Esophagus squamous epithelium (tissue), 5 donors: ENCODE measurements around the gene PFKP. TPM values are rescaled to one million over a fixed set of nuclear protein-coding genes. Genes with fewer than 3 reads are reported as not detected.

ENCODE experiments used
- DNase-seq: peaks from one replicate; lab custom pipeline; 2025; lab: John Stamatoyannopoulos, UW
- H3K27ac ChIP-seq, 4 donors: fragments of 200-600 bp; sonication (generic); one replicate each; pipeline ENCODE4 v1.5.1; 2016 to 2019; ENCODE audit warnings: mild to moderate bottlenecking in 1 of 4
- H3K27me3 ChIP-seq, 4 donors: fragments of 200-600 bp; sonication (generic); 1 replicate in 3 of 4; 2 replicates in 1 of 4; pipeline versions ENCODE4 v1.5.1 to v1.6.0; 2017 to 2021; ENCODE audit warnings: antibody characterized with exemption in 1 of 4
- H3K36me3 ChIP-seq, 3 donors: fragments of 200-600 bp; sonication (generic); one replicate each; pipeline ENCODE4 v1.5.1; 2016 to 2019
- H3K4me1 ChIP-seq, 3 donors: fragments of 200-600 bp; sonication (generic); one replicate each; pipeline ENCODE4 v1.5.1; 2017 to 2019
- H3K4me3 ChIP-seq, 4 donors: fragments of 200-600 bp; sonication (generic); 1 replicate in 3 of 4; 2 replicates in 1 of 4; pipeline ENCODE4 v1.5.1; 2016 to 2019; ENCODE audit warnings: mild to moderate bottlenecking in 2 of 4, moderate library complexity in 1 of 4
- H3K9me3 ChIP-seq, 3 donors: fragments of 200-600 bp; sonication (generic); one replicate each; pipeline ENCODE4 v1.5.1; 2016 to 2019
- POLR2A ChIP-seq, 4 donors: fragments of 450-650 bp; IDR thresholded peaks; one replicate each; pipeline ENCODE4 v1.6.1; 2017; ENCODE audit warnings: antibody characterized with exemption in 4 of 4, mild to moderate bottlenecking in 4 of 4, moderate library complexity in 3 of 4
- WGBS, 2 donors: methylation state at CpG; one replicate each; pipeline ENCODE4 v1.1.5; 2018; 5-methylcytosine and 5-hydroxymethylcytosine counted together
- intact Hi-C: fragments of 100-400 bp; cut with DNase I; formaldehyde crosslinking; loops from one replicate; pipeline ENCODE4 v1.15.0; 2022
- total RNA-seq, 4 donors: library from RNA; depleted of rRNA; stranded (reverse); fragments of >200 nt; gene quantifications; one replicate each; pipeline ENCODE4 v1.1.0, GENCODE V29; 2016
- TF ChIP-seq, protein P1 (sequence below), 6 experiments: fragments of 450-650 bp in 4 of 6; fragments of 200-600 bp in 2 of 6; sonication (generic) in 2 of 6; IDR thresholded peaks; one replicate each; pipeline ENCODE4 v1.5.1; 2016 to 2019; ENCODE audit warnings: antibody characterized with exemption in 6 of 6, mild to moderate bottlenecking in 4 of 6, moderate library complexity in 4 of 6
- donor health status: DM: yes; HTN: yes; CAD: no.

Gene PFKP
- total RNA-seq, 4 donors from 2014 or later = 69.7 to 94.0 (median 86.4) TPM

DNA sequence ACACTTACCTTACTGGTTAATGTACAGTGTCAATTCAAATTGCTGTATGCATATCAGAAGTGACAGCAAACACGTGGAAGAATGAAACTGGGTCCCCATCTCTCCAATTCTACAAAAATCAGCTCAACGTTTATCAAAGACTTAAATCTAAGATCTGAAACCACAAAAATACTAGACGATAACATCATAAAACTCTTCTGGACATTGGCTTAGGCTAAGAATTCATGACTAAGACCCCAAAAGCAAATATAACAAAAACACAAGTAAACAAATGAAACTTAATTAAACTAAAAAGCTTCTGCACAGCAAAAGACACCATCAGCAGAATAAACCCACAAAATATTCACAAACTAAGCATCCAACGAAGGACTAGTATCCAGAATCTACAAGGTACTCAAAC, 35.9 kb upstream of the PFKP start:
- TF ChIP-seq, protein P1, sequence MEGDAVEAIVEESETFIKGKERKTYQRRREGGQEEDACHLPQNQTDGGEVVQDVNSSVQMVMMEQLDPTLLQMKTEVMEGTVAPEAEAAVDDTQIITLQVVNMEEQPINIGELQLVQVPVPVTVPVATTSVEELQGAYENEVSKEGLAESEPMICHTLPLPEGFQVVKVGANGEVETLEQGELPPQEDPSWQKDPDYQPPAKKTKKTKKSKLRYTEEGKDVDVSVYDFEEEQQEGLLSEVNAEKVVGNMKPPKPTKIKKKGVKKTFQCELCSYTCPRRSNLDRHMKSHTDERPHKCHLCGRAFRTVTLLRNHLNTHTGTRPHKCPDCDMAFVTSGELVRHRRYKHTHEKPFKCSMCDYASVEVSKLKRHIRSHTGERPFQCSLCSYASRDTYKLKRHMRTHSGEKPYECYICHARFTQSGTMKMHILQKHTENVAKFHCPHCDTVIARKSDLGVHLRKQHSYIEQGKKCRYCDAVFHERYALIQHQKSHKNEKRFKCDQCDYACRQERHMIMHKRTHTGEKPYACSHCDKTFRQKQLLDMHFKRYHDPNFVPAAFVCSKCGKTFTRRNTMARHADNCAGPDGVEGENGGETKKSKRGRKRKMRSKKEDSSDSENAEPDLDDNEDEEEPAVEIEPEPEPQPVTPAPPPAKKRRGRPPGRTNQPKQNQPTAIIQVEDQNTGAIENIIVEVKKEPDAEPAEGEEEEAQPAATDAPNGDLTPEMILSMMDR (IDR thresholded peaks at IDR 0.05) = no peak
- no peak for TF ChIP-seq POLR2A (IDR thresholded peaks at IDR 0.05)
- intact Hi-C loops = no loop called here
- no peaks in the 10 kb centered on the region for H3K27me3 ChIP-seq
- H3K9me3 ChIP-seq = no peaks in the 10 kb centered on the region
- H3K4me3 ChIP-seq = no peak overlapping the region
- no peaks in the 10 kb centered on the region for H3K36me3 ChIP-seq
- 40 to 43% methylated on average over 4 of the region's 4 CpGs for WGBS, 2 donors
- no peaks in the 10 kb centered on the region for H3K4me1 ChIP-seq
- no peak for DNase-seq
- no peak overlapping the region for H3K27ac ChIP-seq

DNA sequence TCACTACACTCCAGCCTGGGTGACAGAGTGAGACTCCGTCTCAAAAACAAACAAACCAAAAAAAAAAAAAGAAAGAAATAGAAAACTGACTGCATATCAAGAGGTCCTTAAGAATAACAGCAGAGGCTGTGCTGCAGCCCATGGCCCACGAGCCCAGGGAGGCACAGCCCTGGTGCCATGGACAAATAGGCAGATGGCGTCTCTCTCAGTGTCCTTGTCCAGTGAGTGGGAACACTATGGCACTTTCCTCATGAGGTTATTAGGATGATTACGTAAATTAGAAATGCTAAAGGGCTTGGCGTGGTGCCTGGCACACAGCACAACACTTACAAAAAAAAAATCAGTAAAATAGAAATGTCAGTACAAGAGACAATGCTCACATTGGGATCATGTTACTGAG, 33.4 kb upstream of the PFKP start:
- 54 to 58% methylated on average over 5 of the region's 5 CpGs for WGBS, 2 donors
- intact Hi-C loops = no loop called here
- no peak overlapping the region for H3K27ac ChIP-seq
- no peaks in the 10 kb centered on the region for H3K4me1 ChIP-seq
- TF ChIP-seq POLR2A (IDR thresholded peaks at IDR 0.05) = no peak
- TF ChIP-seq, protein P1 (IDR thresholded peaks at IDR 0.05) = no peak
- DNase-seq = no peak
- H3K27me3 ChIP-seq = peaks cover 0 to 4% (median 0%) of the 10 kb centered on the region in 4 donors
- H3K9me3 ChIP-seq = no peaks in the 10 kb centered on the region
- H3K4me3 ChIP-seq = no peak overlapping the region
- H3K36me3 ChIP-seq = no peaks in the 10 kb centered on the region

DNA sequence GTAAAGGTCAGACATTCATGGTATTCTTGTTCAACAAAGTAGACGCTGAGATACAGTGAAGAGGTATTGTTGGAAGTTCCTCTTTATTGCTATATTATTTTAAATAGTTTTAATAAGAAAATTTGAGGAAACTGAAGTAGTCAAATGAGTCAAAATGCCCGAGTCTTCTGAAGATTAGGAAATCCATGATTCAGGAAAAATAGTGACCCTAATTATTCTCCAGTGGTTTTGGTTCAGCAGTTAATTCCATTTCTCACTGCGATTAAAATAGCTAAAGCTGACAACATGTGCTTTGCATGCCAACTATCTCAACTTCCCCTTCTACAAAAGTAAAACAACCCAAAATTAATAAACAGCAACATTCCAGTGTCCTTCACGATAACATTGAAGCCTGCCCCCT, 32.7 kb upstream of the PFKP start:
- TF ChIP-seq, protein P1 (IDR thresholded peaks at IDR 0.05) = no peak
- TF ChIP-seq POLR2A (IDR thresholded peaks at IDR 0.05) = no peak
- Histone ChIP-seq H3K36me3 (no peaks in the 10 kb centered on the region), H3K4me3 (no peak overlapping the region), H3K27ac (no peak overlapping the region), H3K27me3 (peaks cover 0 to 4% (median 0%) of the 10 kb centered on the region in 4 donors), H3K9me3 (no peaks in the 10 kb centered on the region), H3K4me1 (no peaks in the 10 kb centered on the region)
- 57 to 66% methylated on average over 4 of the region's 4 CpGs for WGBS, 2 donors
- DNase-seq = no peak
- intact Hi-C loops = no loop called here

DNA sequence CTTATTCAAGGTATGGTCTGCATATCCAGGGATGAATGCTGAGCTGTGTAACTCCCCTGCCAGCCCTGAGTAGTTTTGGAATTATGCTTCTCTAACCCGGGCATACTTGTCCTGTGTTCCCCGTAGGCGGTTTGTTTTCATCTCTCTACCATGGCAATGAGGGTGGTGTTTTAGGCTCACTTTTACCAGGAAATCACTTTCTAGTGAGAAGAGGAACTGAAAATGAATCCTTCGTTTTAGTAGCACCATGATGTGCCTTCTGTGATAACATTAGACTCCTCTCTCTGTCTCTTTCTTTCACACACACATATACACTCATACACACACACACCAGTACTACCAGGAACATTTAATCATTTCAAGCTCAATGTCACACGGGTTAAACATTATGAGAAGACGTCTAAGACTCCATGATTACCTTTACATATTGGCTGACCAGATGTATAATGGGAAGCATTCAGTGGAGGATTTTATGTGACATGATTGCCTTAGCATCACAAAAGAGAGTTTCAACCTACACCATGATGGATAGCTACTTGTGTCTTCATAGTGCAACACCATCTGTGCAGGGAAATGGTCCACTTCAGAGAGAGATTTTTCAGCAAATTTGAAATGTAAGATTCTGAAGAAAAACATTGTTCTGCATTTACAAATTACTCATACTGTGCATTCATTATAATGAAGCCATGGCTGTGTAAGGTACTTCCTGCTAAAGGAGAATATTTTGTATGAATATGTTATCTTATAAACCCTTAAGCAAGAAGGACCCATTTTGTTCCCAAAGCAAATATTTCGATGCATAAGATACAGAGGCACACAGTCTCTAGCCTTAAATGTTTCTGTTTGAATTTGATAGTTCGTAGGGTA, 31.0 kb upstream of the PFKP start:
- TF ChIP-seq POLR2A (IDR thresholded peaks at IDR 0.05) = no peak
- TF ChIP-seq, protein P1 (IDR thresholded peaks at IDR 0.05) = no peak
- Histone ChIP-seq H3K27me3 (peaks cover 0 to 4% (median 0%) of the 10 kb centered on the region in 4 donors), H3K9me3 (no peaks in the 10 kb centered on the region), H3K27ac (no peak overlapping the region), H3K36me3 (no peaks in the 10 kb centered on the region), H3K4me3 (no peak overlapping the region), H3K4me1 (no peaks in the 10 kb centered on the region)
- WGBS, 2 donors = 57 to 63% methylated on average over 8 of the region's 8 CpGs
- DNase-seq = no peak
- intact Hi-C loops = no loop called here

DNA sequence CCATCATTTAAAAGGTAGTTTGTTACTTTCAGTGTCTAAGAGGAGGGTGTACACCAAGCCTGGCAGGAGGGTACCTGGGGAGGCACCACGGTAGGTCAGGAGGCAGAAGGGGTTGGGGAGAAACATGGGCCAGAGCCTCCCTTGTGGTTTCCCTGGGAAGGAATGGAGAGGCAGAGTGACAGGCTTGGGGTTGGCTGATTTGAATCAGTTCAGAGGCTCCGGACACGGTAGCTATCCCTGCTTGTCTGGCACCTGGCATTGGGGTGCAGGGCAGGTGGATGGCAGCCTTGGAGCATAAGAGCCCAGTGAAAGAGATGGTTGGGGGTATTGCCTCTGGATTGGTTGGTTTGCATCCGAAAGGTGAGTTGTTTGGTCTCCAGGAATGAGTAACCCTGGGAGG, 30.2 kb upstream of the PFKP start:
- Histone ChIP-seq H3K4me1 (no peaks in the 10 kb centered on the region), H3K36me3 (no peaks in the 10 kb centered on the region), H3K27ac (no peak overlapping the region), H3K4me3 (no peak overlapping the region), H3K9me3 (no peaks in the 10 kb centered on the region), H3K27me3 (peaks cover 0 to 4% (median 0%) of the 10 kb centered on the region in 4 donors)
- no peak for TF ChIP-seq POLR2A (IDR thresholded peaks at IDR 0.05)
- TF ChIP-seq, protein P1 (IDR thresholded peaks at IDR 0.05) = no peak
- intact Hi-C loops = no loop called here
- WGBS, 2 donors = 84 to 87% methylated on average over 4 of the region's 4 CpGs
- DNase-seq = no peak
